Stimulated activated CD4-positive, alpha-beta T cell treated with anti-CD3 and anti-CD28 coated beads, Interleukin-12 subunit alpha, Interleukin-12 subunit beta, amount 100 ng/mL, for 48 hours (primary cell): ENCODE measurements around the gene RXRA.
"Not testable (repeated sequence)": the region's sequence is repeated elsewhere in the genome, so short reads cannot be mapped to it uniquely, and the experiment has no call there.

Experiments
- DNase-seq, 3 donors: peaks; one replicate each; pipeline ENCODE4 v3.0.0-alpha.2; 2020; ENCODE audit warnings: low read depth in 2 of 3, low spot score in 1 of 3

The RXRA gene

GRCh38 chr9:134293611-134294152 lies 32.6 kb upstream of the RXRA start:
- DNase-seq = no peak

- DNase-seq = no peak
Observed at GRCh38 chr9:134294153-134295071, 31.8 kb upstream of the RXRA start.

GRCh38 chr9:134295101-134295745 lies 31.0 kb upstream of the RXRA start:
- DNase-seq = no peak

- DNase-seq = no peak
Observed at GRCh38 chr9:134295746-134296250, 30.5 kb upstream of the RXRA start.

- DNase-seq = no peak
Observed at GRCh38 chr9:134296301-134297082, 29.8 kb upstream of the RXRA start.

GRCh38 chr9:134297083-134297410 lies 29.2 kb upstream of the RXRA start:
- no peak for DNase-seq

- DNase-seq = no peak
Observed at GRCh38 chr9:134297576-134297975, 28.7 kb upstream of the RXRA start.

- no peak for DNase-seq
Observed at GRCh38 chr9:134298000-134298399, 28.3 kb upstream of the RXRA start.

- no peak for DNase-seq
Observed at GRCh38 chr9:134299068-134299467, 27.2 kb upstream of the RXRA start.

- no peak for DNase-seq
Observed at GRCh38 chr9:134299883-134300282, 26.4 kb upstream of the RXRA start.

- DNase-seq = peak; percentile 46 to 69 (median 55)
Observed at GRCh38 chr9:134301387-134302129, 24.7 kb upstream of the RXRA start.

GRCh38 chr9:134302130-134302817 lies 24.0 kb upstream of the RXRA start:
- no peak for DNase-seq

- DNase-seq = no peak
Observed at GRCh38 chr9:134303601-134304000, 22.7 kb upstream of the RXRA start.

GRCh38 chr9:134304261-134304660 lies 22.0 kb upstream of the RXRA start:
- no peak for DNase-seq

- DNase-seq = no peak
Observed at GRCh38 chr9:134304690-134305089, 21.6 kb upstream of the RXRA start.

GRCh38 chr9:134305533-134305932 lies 20.7 kb upstream of the RXRA start:
- no peak for DNase-seq

GRCh38 chr9:134306042-134306441 lies 20.2 kb upstream of the RXRA start:
- not testable (repeated sequence) for DNase-seq

GRCh38 chr9:134306636-134307600 lies 19.3 kb upstream of the RXRA start:
- no peak for DNase-seq
